Activated T-cell treated with anti-CD3 and anti-CD28 coated beads for 4 hours (primary cell): ENCODE measurements around the gene CHKA.

Source experiments
- DNase-seq: peaks from one replicate; pipeline ENCODE4 v3.0.0-alpha.2; 2020

The CHKA gene

GRCh38 chr11:68067991-68068390, 53.2 kb downstream of the CHKA start:
- no peak for DNase-seq

- no peak for DNase-seq
These were observed 54.4 kb downstream of the CHKA start for GRCh38 chr11:68066742-68067141.

GRCh38 chr11:68065841-68066240, 55.3 kb downstream of the CHKA start:
- no peak for DNase-seq

- DNase-seq, result no peak
These were observed 56.3 kb downstream of the CHKA start for GRCh38 chr11:68064926-68065325.

GRCh38 chr11:68061508-68061907, 59.7 kb downstream of the CHKA start:
- DNase-seq, result no peak

- no peak for DNase-seq
These were observed 63.4 kb downstream of the CHKA start for GRCh38 chr11:68057807-68058206.

GRCh38 chr11:68056317-68057285, 64.6 kb downstream of the CHKA start:
- DNase-seq, result no peak

- no peak for DNase-seq
These were observed 67.0 kb downstream of the CHKA start for GRCh38 chr11:68053981-68054812.

- DNase-seq, result no peak
These were observed 68.1 kb downstream of the CHKA start for GRCh38 chr11:68053117-68053516.

GRCh38 chr11:68052137-68052873, 68.9 kb downstream of the CHKA start:
- DNase-seq, result no peak

- DNase-seq, result no peak
These were observed 69.7 kb downstream of the CHKA start for GRCh38 chr11:68051191-68052136.

GRCh38 chr11:68050371-68050841, 70.8 kb downstream of the CHKA start:
- DNase-seq, result no peak

GRCh38 chr11:68049509-68050370, 71.4 kb downstream of the CHKA start:
- no peak for DNase-seq

- no peak for DNase-seq
These were observed 72.3 kb downstream of the CHKA start for GRCh38 chr11:68048681-68049508.

GRCh38 chr11:68047437-68048290, 73.5 kb downstream of the CHKA start:
- no peak for DNase-seq

GRCh38 chr11:68044898-68045351, 76.3 kb downstream of the CHKA start:
- no peak for DNase-seq

- DNase-seq, result no peak
These were observed 76.9 kb downstream of the CHKA start for GRCh38 chr11:68044145-68044813.
